GM12801 (cell line): ENCODE data around the gene TBCK.

Experiments used
- CTCF ChIP-seq: IDR thresholded peaks from one replicate; pipeline ENCODE4 v1.5.1; 2011; ENCODE audit warnings: control low read depth; ENCODE audit not compliant: insufficient read length; ENCODE audit errors: extremely low read depth

The TBCK gene

GRCh38 chr4:106105697-106106096 lies 210.3 kb downstream of the TBCK start:
- no peak for TF ChIP-seq CTCF

GRCh38 chr4:106104276-106104675 lies 211.7 kb downstream of the TBCK start:
- TF ChIP-seq CTCF, result no peak

- no peak for TF ChIP-seq CTCF
Measured at GRCh38 chr4:106096454-106096853, 219.6 kb downstream of the TBCK start.

- TF ChIP-seq CTCF, result no peak
Measured at GRCh38 chr4:106095408-106095807, 220.6 kb downstream of the TBCK start.

GRCh38 chr4:106092361-106093040 lies 223.5 kb downstream of the TBCK start:
- no peak for TF ChIP-seq CTCF

GRCh38 chr4:106090826-106091225 lies 225.2 kb downstream of the TBCK start:
- TF ChIP-seq CTCF, result no peak

- no peak for TF ChIP-seq CTCF
Measured at GRCh38 chr4:106083065-106083464, 232.9 kb downstream of the TBCK start.
